RWPE2 (cell line): Measurements from ENCODE around the gene SHH.

Experiments used
- ATAC-seq: fragments of 200-7000 bp; cut with Tn5 transposase; 3 replicates; pipeline ENCODE4 v1.9.1; 2021; ENCODE audit warnings: low read depth
- DNase-seq: peaks from one replicate; pipeline ENCODE4 v3.0.0-alpha.2; 2020; ENCODE audit warnings: low spot score
- H3K27ac ChIP-seq: fragments of 450-650 bp; 2 replicates; pipeline ENCODE4 v1.5.1; 2017; ENCODE audit warnings: mild to moderate bottlenecking; ENCODE audit not compliant: poor library complexity, severe bottlenecking
- H3K27me3 ChIP-seq: fragments of 250-450 bp; sonication (Bioruptor Pico); 2 replicates; pipeline ENCODE4 v1.5.1; 2021; ENCODE audit warnings: mild to moderate bottlenecking, moderate library complexity; ENCODE audit not compliant: insufficient read depth, poor library complexity, severe bottlenecking
- H3K36me3 ChIP-seq: fragments of 250-450 bp; sonication (Bioruptor Pico); 2 replicates; pipeline ENCODE4 v1.5.1; 2020; ENCODE audit warnings: low read depth, mild to moderate bottlenecking, moderate library complexity
- H3K4me1 ChIP-seq: fragments of 250-450 bp; sonication (Bioruptor Pico); 2 replicates; pipeline ENCODE4 v1.5.1; 2021; ENCODE audit warnings: mild to moderate bottlenecking, moderate library complexity; ENCODE audit not compliant: insufficient read depth, poor library complexity, severe bottlenecking
- H3K4me3 ChIP-seq: fragments of 250-450 bp; sonication (Bioruptor Pico); 2 replicates; pipeline ENCODE4 v1.5.1; 2021; ENCODE audit warnings: mild to moderate bottlenecking, moderate library complexity; ENCODE audit not compliant: severe bottlenecking
- H3K9me3 ChIP-seq: fragments of 250-450 bp; sonication (Bioruptor Pico); 2 replicates; pipeline ENCODE4 v1.5.1; 2021; ENCODE audit warnings: mild to moderate bottlenecking, moderate library complexity; ENCODE audit not compliant: severe bottlenecking
- TF ChIP-seq, protein P1 (sequence below): fragments of 450-650 bp; IDR thresholded peaks from one replicate; pipeline ENCODE4 v1.5.1; 2017; ENCODE audit warnings: mild to moderate bottlenecking, moderate library complexity; ENCODE audit not compliant: poor library complexity, severe bottlenecking

The SHH gene

DNA sequence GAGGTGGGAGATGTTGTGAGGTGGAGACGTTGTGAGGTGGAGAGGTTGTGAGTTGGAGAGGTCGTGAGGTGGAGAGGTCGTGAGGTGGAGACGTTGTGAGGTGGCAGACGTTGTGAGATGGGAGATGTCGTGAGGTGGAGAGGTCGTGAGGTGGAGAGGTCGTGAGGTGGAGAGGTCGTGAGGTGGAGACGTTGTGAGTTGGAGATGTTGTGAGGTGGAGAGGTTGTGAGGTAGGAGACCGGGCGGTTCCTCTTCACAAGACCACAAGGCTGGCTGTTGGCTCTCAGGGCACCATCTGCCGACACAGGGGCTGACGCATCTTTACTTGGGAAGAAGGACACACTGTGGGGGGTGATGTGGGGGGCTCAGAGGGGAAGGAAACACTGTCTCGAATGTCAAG is 34.7 kb upstream of the SHH start:
- Histone ChIP-seq H3K4me3 (no peak overlapping the region), H3K9me3 (no peaks in the 10 kb centered on the region), H3K27ac (no peak overlapping the region), H3K36me3 (no peaks in the 10 kb centered on the region), H3K27me3 (peaks cover 6% of the 10 kb centered on the region), H3K4me1 (no peaks in the 10 kb centered on the region)
- ATAC-seq: no peak
- DNase-seq: no peak
- TF ChIP-seq, protein P1, sequence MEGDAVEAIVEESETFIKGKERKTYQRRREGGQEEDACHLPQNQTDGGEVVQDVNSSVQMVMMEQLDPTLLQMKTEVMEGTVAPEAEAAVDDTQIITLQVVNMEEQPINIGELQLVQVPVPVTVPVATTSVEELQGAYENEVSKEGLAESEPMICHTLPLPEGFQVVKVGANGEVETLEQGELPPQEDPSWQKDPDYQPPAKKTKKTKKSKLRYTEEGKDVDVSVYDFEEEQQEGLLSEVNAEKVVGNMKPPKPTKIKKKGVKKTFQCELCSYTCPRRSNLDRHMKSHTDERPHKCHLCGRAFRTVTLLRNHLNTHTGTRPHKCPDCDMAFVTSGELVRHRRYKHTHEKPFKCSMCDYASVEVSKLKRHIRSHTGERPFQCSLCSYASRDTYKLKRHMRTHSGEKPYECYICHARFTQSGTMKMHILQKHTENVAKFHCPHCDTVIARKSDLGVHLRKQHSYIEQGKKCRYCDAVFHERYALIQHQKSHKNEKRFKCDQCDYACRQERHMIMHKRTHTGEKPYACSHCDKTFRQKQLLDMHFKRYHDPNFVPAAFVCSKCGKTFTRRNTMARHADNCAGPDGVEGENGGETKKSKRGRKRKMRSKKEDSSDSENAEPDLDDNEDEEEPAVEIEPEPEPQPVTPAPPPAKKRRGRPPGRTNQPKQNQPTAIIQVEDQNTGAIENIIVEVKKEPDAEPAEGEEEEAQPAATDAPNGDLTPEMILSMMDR: no peak

DNA sequence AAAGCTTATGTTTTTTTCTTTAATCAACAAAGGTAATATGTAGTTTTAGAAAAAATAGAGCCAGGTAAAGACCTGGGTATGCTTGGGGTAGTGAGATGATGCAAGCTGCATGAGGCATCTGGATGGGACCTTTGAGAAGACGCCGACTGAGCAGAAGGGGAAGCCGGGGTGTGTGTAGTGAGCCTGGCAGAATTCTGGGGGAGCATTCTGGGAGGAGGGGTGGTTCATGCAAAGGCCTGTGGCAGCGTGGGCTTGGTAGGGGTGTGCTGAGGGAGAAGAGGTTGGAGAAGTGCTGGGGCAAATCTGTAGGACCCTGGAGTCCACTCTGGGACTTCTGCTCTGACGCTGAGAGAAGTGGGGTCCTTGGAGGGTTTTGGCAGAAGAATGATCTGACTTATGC is 33.9 kb upstream of the SHH start:
- H3K27me3 ChIP-seq: peaks cover 6% of the 10 kb centered on the region
- ATAC-seq (no peak), DNase-seq (peak; percentile 12)
- no peaks in the 10 kb centered on the region for H3K9me3 ChIP-seq
- no peak overlapping the region for H3K27ac ChIP-seq
- H3K4me3 ChIP-seq: no peak overlapping the region
- TF ChIP-seq, protein P1: no peak
- H3K36me3 ChIP-seq: no peaks in the 10 kb centered on the region
- no peaks in the 10 kb centered on the region for H3K4me1 ChIP-seq

DNA sequence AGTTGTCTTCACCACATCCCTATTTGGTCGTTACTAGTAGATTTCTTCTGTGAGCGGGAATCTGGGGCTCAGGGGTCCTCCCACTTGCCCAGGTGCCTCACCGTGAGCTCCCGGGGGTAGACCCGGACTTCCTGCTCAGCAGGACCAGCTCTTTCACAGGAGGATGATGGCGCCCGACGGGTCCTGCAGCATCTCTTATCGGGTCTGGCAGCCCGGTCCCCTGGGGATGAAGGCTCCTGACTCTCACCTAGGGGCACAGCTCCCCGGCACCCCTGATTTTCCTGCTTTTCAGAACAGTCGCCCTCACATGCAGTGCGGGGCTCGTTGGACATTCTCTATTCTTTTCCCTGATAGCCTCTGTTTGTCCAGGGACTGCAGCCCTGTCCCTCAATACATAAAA is 33.0 kb upstream of the SHH start:
- H3K9me3 ChIP-seq: no peaks in the 10 kb centered on the region
- H3K4me3 ChIP-seq: no peak overlapping the region
- DNase-seq (peak; percentile 38), ATAC-seq (no peak)
- no peaks in the 10 kb centered on the region for H3K36me3 ChIP-seq
- TF ChIP-seq, protein P1: no peak
- no peak overlapping the region for H3K27ac ChIP-seq
- no peaks in the 10 kb centered on the region for H3K4me1 ChIP-seq
- H3K27me3 ChIP-seq: peaks cover 6% of the 10 kb centered on the region

DNA sequence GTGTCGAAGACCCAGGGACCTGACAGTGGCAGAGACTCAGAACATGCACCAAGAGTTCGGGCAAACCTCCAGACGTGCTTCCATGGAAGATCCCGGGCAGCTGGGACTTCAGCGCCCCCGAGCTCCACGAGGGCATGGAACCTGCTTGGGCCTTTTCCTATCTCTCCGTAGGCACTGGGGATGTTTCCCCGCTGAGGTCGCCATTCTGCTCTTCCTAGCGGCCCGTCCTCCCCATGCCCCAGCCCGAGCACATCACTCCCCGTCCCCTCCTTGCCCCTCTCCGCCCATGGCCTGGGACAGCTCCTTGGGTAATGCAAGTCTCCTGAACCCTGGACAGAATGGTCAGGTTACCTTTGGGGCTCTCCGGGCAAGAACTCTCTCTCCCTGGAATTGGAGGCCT is 32.3 kb upstream of the SHH start:
- Histone ChIP-seq H3K9me3 (no peaks in the 10 kb centered on the region), H3K4me1 (no peaks in the 10 kb centered on the region), H3K27me3 (peaks cover 6% of the 10 kb centered on the region), H3K36me3 (no peaks in the 10 kb centered on the region), H3K4me3 (no peak overlapping the region), H3K27ac (no peak overlapping the region)
- DNase-seq: peak; percentile 33
- TF ChIP-seq, protein P1: no peak
- no peak for ATAC-seq

DNA sequence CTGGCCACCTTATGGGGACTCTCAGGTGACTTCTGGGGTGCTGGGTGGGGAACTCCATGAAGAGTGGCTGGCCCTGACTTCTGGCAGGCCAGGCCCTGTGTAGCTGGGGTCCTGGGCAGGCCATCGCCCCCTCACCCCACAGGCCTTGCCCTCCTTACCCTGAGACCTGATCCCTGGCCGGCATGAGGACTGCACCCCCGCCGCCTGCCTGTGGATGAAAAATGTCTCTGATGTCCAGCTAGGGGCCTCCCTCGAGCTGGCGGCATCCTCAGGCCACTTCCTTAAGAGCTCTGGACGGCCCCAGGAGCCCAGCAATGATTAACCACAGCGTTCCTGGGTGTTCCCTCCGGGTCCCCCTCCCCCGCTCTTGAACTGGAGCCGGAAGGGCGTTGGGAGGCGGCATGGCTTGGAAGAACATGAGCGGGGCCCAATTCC is 31.8 kb upstream of the SHH start:
- DNase-seq (peak; percentile 53), ATAC-seq (peak; percentile 53; the same call in 2 of the 3 replicates)
- Histone ChIP-seq H3K4me3 (no peak overlapping the region), H3K9me3 (no peaks in the 10 kb centered on the region), H3K4me1 (no peaks in the 10 kb centered on the region), H3K36me3 (no peaks in the 10 kb centered on the region), H3K27me3 (peaks cover 6% of the 10 kb centered on the region), H3K27ac (no peak overlapping the region)
- TF ChIP-seq, protein P1: no peak
